Hematopoietic multipotent progenitor cell treated with erythropoietin and hydrocortisone succinate and interleukin-3 and kit ligand, for 15 days (in vitro differentiated cells): ENCODE results near the gene CAND2.

ENCODE experiments used
- DNase-seq: peaks from one replicate; pipeline ENCODE4 v3.0.0-alpha.2; 2015; ENCODE audit warnings: low spot score

The CAND2 gene

DNA sequence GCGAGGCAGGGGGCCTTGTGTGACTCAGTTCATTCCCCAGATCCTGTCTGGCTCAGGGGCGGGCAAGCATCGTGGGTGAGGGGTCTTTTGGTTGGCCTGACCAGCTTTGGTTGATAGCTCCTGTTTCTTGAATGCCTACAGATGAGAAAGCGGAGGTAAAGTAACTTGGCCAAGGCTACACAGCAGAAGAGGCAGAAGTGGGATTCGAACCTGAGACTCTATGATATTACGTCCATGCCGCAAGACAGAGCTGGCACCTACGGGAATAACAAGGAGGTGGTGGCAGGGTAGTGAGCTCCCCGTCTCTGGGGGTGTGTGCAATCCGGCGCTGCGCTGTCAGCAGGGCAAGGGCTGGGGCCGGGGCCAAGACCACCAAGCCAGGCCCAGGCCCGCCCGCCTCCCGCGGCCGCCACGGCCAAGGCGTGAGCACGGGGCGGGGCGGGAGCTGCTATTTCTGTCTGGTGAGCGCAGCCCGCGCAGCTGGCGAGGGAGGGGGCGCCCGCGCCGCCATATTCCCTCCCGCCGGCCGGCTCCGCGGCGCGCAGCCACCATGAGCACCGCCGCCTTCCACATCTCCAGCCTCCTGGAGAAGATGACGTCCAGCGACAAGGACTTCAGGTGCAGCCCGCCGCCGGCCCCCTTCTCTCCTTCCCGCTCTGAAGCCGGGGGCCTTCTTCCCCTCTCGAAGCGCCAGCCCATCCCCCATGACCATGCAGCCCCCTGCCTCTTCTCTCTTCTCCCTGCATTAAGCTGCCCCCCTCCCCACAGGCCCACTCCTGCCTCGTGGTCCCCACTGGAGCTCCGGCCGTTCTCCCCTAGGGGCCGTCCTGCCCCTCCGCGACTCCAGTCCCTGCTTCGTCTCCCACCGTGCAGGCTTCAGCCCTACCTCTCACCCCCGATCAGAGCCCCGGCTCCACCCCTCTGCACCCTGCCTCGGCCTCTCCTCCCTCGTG, at the start of gene CAND2:
TSS of gene CAND2 (plus strand) at position 510 of the 953 bp plus-strand sequence. CDS start at position 551, 41 bp downstream.
- no peak for DNase-seq

DNA sequence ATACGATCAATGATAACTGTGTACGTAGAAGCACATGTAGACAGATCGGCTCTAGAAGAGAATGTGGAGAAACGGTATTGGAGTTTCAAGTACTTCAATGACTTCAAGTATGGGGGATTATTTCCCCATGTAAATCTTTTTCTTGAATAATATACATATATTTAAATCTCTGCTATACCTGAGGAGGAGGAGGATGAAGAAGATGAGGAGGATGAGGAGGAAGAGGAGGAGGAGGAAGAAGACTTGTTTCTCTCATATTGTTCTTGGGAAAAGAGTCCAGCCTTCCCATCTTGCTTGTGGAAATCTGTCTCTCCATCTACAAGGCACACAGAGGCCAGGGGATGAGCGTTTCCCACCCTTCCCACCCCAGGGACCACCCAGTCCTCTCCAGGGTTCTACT, 48.0 kb upstream of the CAND2 start:
- no peak for DNase-seq

DNA sequence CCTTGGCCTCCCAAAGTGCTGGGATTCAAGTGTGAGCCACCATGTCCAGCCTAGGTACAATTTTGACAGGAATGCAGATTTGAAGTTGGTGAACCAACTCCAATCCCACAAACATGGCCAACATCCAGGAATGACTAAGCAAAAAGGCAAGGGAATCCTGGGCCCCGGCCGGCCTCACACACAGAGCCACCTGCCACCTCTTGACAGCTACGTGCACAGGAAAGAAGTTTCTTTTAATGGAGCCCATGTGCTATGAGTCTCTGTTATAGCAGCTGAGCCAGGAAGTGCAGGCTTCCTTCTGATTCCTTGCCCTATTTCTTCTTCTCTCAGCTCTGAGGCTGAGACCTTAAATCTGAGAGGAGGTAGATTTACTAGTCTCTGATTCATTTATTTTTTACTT, 46.3 kb upstream of the CAND2 start:
- no peak for DNase-seq

GRCh38 chr3:12750658-12751071, 45.8 kb upstream of the CAND2 start:
- no peak for DNase-seq

GRCh38 chr3:12751571-12751970, 44.9 kb upstream of the CAND2 start:
- DNase-seq = no peak

DNA sequence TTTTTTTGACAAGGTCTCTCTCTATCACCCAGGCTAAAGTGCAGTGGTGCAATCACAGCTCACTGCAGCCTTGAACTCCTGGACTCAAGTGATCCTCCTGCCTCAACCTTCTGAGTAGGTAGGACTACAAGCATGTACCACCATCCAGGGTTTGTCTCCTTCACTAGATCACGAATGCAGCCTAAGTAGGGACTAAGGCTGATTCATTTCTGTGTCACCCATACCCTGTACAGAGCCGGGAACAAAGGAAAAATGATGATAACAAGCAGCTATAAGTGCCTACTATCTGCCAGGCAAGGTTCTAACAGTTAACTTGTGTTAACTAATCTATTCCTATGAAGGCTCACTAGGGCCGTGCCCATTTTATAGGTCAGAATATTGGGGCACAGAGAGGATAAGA, 44.4 kb upstream of the CAND2 start:
- no peak for DNase-seq

DNA sequence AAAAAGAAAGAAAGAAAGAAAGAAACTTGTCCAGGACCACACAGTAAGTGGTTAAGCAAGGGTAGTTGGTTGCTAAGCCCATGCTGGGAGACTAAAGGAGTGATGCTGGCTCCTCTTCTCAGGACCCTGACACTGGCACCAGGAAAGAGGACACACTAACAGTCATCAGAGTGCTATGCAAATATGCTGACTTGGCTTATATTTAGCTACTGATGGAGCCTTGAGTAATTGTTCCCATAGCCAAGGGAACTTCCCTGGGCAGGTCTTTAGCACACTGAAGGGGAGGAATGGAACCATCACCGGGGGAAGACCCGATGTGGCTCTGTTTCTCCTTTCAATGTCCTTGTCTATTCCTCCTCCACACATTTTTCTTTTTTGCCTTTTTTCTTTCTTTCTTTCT, 43.7 kb upstream of the CAND2 start:
- no peak for DNase-seq

DNA sequence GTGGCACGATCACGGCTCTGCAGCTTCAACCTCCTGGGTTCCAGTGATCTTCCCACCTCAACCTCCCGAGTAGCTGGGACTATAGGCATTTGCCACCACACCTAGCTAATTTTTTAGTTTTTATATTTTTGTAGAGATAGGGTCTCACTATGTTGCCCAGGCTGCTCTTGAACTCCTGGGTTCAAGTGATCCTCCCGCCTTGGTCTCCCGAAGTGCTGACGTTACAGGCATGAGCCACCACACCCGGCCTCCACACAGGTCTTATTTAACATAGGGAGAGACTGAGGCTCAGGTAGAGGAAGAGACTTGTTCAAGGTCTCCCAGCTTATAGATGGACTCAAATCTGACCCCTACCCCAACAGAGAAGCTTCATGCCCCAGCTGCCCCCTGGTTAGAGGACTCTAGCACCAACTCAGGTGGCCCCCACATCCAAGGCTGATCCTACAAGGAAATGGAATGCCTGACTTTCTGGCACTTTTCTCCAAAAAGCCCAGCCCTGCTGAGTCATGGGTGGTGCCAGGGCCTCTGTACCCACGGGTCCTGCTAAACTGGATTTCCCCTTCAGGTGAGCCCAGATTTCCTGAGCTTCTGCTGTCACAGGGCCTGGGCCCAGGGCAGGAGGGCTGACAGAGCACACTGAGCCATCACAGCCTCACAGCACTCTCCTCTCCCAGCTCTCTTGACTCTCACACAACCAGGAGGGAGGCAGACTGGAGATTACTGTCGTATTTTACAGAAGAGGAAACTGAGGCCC, 43.0 kb upstream of the CAND2 start:
- no peak for DNase-seq

DNA sequence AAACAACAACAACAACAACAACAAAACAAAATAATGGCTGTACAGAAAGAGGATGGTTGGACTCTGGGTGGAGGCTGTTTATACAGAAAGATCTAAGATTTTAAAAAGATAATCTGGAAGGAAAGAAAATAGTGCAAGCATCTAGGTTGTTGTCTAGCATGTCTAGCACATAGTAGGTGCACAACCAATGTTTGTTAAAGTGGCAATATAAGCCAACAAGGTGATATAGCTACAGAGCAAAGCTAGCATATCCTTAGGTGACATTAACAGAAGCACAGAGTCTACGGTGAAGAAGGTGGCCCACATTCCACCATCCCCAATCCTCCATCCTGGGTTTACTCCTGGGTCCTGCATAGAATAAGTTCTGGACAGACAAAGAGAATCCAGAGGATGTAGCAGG, 42.2 kb upstream of the CAND2 start:
- no peak for DNase-seq

DNA sequence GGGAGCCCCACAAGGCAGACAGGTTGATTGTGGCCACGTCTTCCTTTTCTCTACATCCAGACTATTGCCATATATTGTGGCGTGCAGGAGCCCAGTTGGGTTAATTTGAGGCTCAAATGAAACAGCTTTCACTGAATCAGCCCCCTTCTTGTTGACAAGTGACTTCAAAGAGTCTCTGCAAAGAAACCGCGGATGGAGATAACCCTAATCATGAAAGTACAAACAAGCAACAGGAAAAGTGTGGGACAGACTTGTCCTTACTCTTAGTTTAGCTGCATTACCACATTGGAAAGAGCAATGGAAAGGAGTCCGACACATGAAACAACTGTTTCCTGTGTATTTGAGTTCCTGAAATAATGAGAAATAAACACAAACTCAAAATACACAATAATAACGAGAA, 40.7 kb upstream of the CAND2 start:
- DNase-seq = no peak

- DNase-seq = no peak
These were observed 40.3 kb upstream of the CAND2 start for GRCh38 chr3:12756175-12756574.

DNA sequence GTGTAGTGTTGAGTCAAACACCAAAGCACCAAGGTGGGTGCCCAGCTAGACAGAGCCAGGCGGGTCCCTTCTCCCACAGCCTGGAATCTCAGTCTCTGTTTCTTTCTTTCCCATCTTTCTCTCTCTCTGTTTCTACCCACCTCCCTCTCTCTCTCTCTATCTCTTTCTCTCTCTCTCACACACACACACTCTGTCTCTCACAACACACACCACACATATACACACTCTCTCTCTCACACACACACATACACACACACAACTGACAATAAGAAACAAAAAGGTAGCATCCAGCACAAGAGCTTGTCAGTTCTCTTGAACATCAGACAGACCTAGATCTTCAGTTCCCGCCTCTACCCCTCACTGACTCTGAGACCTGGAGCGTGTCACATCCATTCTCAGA, 39.8 kb upstream of the CAND2 start:
- DNase-seq = no peak

GRCh38 chr3:12758025-12758781, 38.3 kb upstream of the CAND2 start:
- DNase-seq = no peak

- no peak for DNase-seq
These were observed 37.3 kb upstream of the CAND2 start, which contains the start of gene TMEM40 for GRCh38 chr3:12759097-12759679. TSS of gene TMEM40 (minus strand) at chr3:12759259. CDS start at chr3:12749832, 9,427 bp downstream.

DNA sequence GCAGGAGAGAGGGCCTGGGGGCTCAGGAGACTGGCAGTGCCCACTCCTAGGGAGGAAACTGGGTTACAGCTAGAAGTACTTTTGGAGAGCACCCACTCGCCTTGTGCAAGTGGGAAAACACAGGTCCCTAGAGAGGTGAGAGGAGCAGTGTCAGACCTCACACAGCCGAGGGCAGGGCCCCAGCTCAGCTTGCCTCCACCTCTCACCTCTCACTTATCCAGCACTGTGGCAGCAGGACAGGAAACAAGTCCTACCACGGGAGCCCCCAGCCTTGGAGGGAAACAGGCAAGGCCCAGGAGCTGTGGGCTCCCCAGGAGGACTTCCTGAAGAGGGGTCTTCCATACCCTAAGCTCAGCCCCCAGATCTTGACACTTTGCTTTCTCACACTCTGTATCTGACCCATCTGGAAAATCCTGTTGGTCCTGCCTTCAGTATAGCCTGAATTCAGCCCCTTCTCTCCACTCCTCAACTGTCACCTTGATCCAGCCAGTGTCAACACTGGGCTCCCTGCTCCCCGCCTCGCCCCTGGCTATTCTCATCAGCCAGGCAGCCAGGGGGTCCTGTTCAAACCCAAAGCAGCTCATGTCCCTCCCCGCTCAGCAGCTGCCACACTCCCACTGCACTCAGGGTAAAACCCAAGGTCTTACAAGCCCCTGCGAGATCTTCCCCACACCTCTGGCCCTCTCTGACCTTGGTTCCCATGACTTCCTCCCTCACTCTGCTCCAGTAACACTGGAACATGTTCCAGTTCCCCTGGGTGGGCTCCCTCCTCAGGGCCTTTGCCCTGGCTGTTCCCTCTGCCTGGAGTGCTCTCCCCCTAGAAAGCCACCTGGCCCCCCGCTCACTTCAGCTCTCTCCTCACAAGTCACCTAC, 36.6 kb upstream of the CAND2 start:
- DNase-seq = no peak

DNA sequence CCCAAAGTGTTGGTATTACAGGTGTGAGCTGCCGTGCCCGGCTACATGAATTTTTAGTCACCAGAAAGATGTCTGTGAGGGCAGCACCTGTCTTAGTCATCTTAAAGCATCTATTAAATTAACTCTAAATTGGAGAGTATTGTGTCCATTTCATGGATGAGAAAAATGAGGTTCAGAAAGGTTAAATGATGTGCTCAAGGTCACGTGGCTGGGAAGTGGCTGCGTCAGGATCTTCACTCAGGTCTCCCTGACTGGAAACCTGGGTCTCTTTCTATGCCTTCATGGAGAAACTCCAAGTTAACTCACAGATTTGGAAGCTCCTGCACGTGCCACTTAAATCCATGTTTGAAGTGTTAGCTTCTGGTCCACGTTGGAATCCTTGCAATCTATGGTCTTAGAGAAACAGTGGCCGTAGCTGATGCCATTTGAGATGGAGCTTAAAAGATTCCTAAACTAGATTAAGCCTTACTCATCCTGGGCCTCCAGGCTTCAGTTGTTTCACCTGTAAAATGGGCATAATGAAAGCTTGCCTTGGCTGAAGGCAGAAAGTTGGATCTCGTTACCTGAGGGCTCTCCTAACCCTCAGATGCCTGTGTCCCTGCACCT, 32.2 kb upstream of the CAND2 start:
- no peak for DNase-seq

- DNase-seq = no peak
These were observed 29.9 kb upstream of the CAND2 start for GRCh38 chr3:12766541-12766940.

DNA sequence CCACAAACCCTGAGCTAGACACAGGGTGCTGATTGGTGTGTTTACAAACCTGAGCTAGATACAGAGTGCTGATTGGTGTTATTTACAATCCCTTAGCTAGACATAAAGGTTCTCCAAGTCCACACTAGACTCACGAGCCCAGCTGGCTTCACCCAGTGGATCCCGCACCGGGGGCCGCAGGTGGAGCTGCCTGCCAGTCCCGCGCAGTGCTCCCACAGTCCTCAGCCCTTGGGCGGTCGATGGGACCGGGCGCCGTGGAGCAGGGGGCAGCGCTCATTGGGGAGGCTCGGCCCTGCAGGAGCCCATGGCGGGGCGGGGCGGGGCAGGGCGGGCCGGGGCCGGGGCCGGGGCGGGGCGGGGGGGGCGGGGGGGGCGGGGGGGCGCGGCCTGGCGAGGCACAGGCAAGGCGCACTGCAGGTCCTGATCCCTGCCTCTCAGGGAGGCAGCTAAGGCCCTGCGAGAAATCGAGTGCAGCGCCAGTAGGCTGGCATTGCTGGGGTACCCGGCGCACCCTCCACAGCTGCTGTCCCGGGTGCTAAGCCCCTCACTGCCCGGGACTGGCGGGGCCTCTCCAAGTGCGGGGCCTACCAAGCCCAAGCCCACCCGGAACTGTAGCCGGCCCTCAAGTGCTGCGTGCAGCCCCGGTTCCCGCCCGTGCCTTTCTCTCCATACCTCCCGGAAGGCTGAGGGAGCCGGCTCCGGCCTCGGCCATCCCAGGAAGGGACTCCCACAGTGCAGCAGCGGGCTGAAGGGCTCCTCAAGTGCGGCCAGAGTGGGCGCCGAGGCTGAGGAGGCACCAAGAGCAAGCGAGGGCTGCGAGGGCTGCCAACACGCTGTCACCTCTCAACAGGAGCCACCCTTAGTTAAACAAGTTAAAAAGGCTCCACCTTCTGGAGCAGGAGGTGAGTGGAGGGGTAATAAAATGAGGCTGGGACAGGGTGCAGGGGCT, 27.6 kb upstream of the CAND2 start:
- DNase-seq = no peak

- DNase-seq = no peak
These were observed 26.7 kb upstream of the CAND2 start for GRCh38 chr3:12769761-12770160.
